Ishikawa (cell line): ENCODE measurements around the gene MYO7A.

ENCODE experiments used
- CEBPB ChIP-seq: IDR thresholded peaks from 2 replicates; pipeline ENCODE4 v1.6.1; 2012
- EP300 ChIP-seq: IDR thresholded peaks from 2 replicates; pipeline ENCODE4 v1.6.1; 2012; ENCODE audit warnings: borderline replicate concordance
- FOXM1 ChIP-seq: IDR thresholded peaks from 2 replicates; pipeline ENCODE4 v1.6.1; 2012; ENCODE audit warnings: low read depth, borderline replicate concordance
- NFIC ChIP-seq: IDR thresholded peaks from 2 replicates; pipeline ENCODE4 v1.6.1; 2012
- TAF1 ChIP-seq: IDR thresholded peaks from 2 replicates; pipeline ENCODE4 v1.6.1; 2012; ENCODE audit warnings: low read depth, mild to moderate bottlenecking
- TCF12 ChIP-seq: IDR thresholded peaks from 2 replicates; pipeline ENCODE4 v1.6.1; 2012; ENCODE audit warnings: low read depth
- YY1 ChIP-seq: IDR thresholded peaks from 2 replicates; pipeline ENCODE4 v1.6.1; 2012; ENCODE audit warnings: low read depth
- ZBTB7A ChIP-seq: IDR thresholded peaks from 2 replicates; pipeline ENCODE4 v1.6.1; 2012; ENCODE audit warnings: low read depth
- TF ChIP-seq, protein P1 (sequence below): IDR thresholded peaks from 2 replicates; pipeline ENCODE4 v1.6.1; 2012
- TF ChIP-seq, protein P2 (sequence below): IDR thresholded peaks from 2 replicates; pipeline ENCODE4 v1.6.1; 2012; ENCODE audit warnings: low read depth, mild to moderate bottlenecking
- TF ChIP-seq, protein P3 (sequence below): IDR thresholded peaks from 2 replicates; pipeline ENCODE4 v1.6.1; 2012

- TF ChIP-seq TAF1 (no peak), EP300 (no peak), TCF12 (no peak), YY1 (no peak), NFIC (no peak), ZBTB7A (no peak), CEBPB (no peak), FOXM1 (no peak)
- TF ChIP-seq, protein P1, sequence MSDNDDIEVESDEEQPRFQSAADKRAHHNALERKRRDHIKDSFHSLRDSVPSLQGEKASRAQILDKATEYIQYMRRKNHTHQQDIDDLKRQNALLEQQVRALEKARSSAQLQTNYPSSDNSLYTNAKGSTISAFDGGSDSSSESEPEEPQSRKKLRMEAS = no peak
- TF ChIP-seq, protein P2, sequence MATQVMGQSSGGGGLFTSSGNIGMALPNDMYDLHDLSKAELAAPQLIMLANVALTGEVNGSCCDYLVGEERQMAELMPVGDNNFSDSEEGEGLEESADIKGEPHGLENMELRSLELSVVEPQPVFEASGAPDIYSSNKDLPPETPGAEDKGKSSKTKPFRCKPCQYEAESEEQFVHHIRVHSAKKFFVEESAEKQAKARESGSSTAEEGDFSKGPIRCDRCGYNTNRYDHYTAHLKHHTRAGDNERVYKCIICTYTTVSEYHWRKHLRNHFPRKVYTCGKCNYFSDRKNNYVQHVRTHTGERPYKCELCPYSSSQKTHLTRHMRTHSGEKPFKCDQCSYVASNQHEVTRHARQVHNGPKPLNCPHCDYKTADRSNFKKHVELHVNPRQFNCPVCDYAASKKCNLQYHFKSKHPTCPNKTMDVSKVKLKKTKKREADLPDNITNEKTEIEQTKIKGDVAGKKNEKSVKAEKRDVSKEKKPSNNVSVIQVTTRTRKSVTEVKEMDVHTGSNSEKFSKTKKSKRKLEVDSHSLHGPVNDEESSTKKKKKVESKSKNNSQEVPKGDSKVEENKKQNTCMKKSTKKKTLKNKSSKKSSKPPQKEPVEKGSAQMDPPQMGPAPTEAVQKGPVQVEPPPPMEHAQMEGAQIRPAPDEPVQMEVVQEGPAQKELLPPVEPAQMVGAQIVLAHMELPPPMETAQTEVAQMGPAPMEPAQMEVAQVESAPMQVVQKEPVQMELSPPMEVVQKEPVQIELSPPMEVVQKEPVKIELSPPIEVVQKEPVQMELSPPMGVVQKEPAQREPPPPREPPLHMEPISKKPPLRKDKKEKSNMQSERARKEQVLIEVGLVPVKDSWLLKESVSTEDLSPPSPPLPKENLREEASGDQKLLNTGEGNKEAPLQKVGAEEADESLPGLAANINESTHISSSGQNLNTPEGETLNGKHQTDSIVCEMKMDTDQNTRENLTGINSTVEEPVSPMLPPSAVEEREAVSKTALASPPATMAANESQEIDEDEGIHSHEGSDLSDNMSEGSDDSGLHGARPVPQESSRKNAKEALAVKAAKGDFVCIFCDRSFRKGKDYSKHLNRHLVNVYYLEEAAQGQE = no peak
- TF ChIP-seq, protein P3, sequence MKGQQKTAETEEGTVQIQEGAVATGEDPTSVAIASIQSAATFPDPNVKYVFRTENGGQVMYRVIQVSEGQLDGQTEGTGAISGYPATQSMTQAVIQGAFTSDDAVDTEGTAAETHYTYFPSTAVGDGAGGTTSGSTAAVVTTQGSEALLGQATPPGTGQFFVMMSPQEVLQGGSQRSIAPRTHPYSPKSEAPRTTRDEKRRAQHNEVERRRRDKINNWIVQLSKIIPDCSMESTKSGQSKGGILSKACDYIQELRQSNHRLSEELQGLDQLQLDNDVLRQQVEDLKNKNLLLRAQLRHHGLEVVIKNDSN = no peak
These were observed 9.1 kb upstream of the MYO7A start for GRCh38 chr11:77118971-77119370.
